Neural progenitor cell (in vitro differentiated cells): ENCODE data around the gene SGO2.

Source experiments
- EZH2 ChIP-seq: fragments of 200-600 bp; sonication (generic); IDR thresholded peaks from 2 replicates; pipeline ENCODE4 v1.6.1; 2017; ENCODE audit warnings: antibody characterized with exemption, mild to moderate bottlenecking, moderate library complexity
- TF ChIP-seq, protein P1 (sequence below): fragments of 200-600 bp; sonication (generic); IDR thresholded peaks from 2 replicates; pipeline ENCODE4 v1.5.1; 2017; ENCODE audit warnings: antibody characterized with exemption, mild to moderate bottlenecking

DNA sequence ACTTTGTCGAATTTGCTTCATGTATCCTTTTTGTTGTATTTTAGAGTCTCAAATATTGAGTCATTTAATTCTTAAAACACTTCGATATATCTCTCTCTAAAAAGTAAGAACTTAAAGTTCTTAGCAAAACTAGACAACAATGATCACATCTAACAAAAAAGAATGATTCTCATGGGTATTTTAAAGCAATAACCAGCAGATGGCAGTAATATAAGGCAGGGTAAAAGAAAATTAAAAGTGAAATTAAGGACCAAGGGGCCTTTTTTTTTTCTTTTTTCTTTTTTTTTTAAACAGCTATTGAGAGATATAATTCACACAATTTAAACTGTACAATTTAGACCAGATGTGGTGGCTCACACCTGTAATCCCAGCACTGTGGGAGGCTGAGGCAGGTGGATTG is 50.0 kb downstream of the SGO2 start:
- TF ChIP-seq, protein P1, sequence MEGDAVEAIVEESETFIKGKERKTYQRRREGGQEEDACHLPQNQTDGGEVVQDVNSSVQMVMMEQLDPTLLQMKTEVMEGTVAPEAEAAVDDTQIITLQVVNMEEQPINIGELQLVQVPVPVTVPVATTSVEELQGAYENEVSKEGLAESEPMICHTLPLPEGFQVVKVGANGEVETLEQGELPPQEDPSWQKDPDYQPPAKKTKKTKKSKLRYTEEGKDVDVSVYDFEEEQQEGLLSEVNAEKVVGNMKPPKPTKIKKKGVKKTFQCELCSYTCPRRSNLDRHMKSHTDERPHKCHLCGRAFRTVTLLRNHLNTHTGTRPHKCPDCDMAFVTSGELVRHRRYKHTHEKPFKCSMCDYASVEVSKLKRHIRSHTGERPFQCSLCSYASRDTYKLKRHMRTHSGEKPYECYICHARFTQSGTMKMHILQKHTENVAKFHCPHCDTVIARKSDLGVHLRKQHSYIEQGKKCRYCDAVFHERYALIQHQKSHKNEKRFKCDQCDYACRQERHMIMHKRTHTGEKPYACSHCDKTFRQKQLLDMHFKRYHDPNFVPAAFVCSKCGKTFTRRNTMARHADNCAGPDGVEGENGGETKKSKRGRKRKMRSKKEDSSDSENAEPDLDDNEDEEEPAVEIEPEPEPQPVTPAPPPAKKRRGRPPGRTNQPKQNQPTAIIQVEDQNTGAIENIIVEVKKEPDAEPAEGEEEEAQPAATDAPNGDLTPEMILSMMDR = peak; percentile 49
- no peak for TF ChIP-seq EZH2
